K562 (cell line): Measurements from ENCODE around the gene OTOL1.

Source experiments
- EP300 ChIP-seq: IDR thresholded peaks from 2 replicates; pipeline ENCODE4 v1.6.1; 2012; ENCODE audit warnings: low read length, improper control_type of control experiment
- POLR2A ChIP-seq: fragments of 450-650 bp; conservative IDR thresholded peaks from 2 replicates; pipeline ENCODE4 v1.6.1; 2016
- TF ChIP-seq, protein P1 (sequence below): fragments of 250-450 bp; sonication (Bioruptor Pico); IDR thresholded peaks from 2 replicates; pipeline ENCODE4 v1.8.0; 2021; ENCODE audit warnings: moderate library complexity, mild to moderate bottlenecking, inconsistent platforms

DNA sequence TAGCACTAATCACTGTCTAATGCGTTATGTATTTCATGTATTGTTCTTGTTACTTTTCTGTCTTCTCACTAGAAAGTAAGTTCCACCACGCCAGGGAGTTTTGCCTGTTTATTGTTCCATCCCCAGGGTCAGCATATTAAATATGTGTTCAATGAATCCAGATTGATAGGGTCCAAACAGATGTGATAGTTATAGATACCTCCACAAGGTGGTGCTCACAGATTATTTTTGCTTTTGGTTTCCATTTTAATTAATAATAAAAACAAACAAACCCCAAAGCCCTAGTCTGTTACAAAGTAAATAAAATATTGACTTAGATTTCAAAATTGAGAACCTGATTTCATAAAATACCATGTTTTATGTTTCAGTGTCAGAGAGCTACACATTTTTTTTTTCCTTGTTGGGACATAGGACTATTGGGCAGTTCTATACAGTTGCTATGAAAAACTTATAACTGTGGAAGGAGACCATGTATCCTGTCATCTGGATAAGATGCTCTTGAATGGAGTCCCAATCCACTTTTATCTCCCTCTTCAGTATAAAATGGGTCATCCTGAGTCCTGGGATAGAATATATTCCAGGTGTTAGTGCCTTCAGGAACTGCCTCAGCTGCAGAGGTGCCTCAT, 12.4 kb downstream of the OTOL1 start:
- TF ChIP-seq EP300 (no peak), POLR2A (no peak)
- TF ChIP-seq, protein P1, sequence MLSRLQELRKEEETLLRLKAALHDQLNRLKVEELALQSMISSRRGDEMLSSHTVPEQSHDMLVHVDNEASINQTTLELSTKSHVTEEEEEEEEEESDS (CRISPR knock-in tag) = no peak
